ENCODE results near the gene CRYBB2.
"Not testable (repeated sequence)": the region's sequence is repeated elsewhere in the genome, so short reads cannot be mapped to it uniquely, and the experiment has no call there.

Gene CRYBB2

GRCh38 chr22:25176175-25176574 lies 43.3 kb upstream of the CRYBB2 start:
- TF ChIP-seq, protein P1, sequence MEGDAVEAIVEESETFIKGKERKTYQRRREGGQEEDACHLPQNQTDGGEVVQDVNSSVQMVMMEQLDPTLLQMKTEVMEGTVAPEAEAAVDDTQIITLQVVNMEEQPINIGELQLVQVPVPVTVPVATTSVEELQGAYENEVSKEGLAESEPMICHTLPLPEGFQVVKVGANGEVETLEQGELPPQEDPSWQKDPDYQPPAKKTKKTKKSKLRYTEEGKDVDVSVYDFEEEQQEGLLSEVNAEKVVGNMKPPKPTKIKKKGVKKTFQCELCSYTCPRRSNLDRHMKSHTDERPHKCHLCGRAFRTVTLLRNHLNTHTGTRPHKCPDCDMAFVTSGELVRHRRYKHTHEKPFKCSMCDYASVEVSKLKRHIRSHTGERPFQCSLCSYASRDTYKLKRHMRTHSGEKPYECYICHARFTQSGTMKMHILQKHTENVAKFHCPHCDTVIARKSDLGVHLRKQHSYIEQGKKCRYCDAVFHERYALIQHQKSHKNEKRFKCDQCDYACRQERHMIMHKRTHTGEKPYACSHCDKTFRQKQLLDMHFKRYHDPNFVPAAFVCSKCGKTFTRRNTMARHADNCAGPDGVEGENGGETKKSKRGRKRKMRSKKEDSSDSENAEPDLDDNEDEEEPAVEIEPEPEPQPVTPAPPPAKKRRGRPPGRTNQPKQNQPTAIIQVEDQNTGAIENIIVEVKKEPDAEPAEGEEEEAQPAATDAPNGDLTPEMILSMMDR (IDR thresholded peaks at IDR 0.05), result no peak
- peaks cover 27% of the 10 kb centered on the region for H3K36me3 Mint-ChIP-seq (ENCODE audit: low read depth)
- no peak overlapping the region for H3K4me3 Mint-ChIP-seq
- DNase-seq, result no peak
- H3K27me3 Mint-ChIP-seq (ENCODE audit: low read depth, poor library complexity), result peaks cover 10% of the 10 kb centered on the region
- peaks cover 10% of the 10 kb centered on the region for H3K9me3 Mint-ChIP-seq
- H3K27ac Mint-ChIP-seq, result no peak overlapping the region
- H3K4me1 Mint-ChIP-seq, result no peaks in the 10 kb centered on the region

DNA sequence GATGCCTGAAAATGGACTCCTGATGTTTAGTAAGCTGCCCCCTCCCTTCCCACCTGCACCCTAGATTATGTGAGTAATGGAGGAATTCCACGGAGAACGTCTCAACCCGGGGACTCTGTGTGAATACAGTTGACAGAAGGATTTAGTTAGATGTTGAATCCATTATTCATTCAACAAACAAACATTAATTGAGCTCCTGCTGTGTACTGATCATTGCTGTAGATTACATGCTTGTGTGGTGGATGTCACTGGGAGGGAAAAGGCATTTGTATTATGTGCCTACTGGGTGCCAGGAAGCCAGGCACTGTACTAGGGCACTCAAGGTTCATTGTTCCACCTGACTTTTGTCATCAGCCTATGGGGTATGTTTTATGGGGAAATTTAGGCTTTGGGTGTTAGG lies 42.6 kb upstream of the CRYBB2 start:
- peaks cover 33% of the 10 kb centered on the region for H3K36me3 Mint-ChIP-seq (ENCODE audit: low read depth)
- H3K27me3 Mint-ChIP-seq (ENCODE audit: low read depth, poor library complexity), result peaks cover 10% of the 10 kb centered on the region
- H3K9me3 Mint-ChIP-seq, result peaks cover 10% of the 10 kb centered on the region
- no peak for DNase-seq
- no peaks in the 10 kb centered on the region for H3K4me1 Mint-ChIP-seq
- no peak overlapping the region for H3K4me3 Mint-ChIP-seq
- H3K27ac Mint-ChIP-seq, result no peak overlapping the region
- TF ChIP-seq, protein P1 (IDR thresholded peaks at IDR 0.05), result no peak

DNA sequence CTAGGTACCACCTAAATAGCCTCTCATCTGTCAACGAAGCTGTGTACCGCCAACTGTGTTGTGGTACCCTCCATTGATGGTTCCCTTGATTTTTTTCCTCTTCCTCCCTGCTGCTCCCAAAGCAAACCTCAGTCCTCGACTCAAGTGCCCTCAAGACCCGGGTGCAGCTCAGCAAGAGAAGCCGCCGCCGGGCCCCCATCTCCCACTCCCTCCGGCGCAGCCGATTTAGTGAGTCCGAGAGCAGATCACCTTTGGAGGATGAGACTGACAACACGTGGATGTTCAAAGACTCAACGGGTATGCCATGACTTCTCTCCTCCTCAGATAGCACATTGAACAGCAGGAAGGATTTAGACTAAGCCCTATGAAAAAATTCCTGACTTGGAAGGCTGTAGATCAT lies 42.2 kb upstream of the CRYBB2 start:
- Mint-ChIP-seq H3K36me3 (ENCODE audit: low read depth) (peaks cover 35% of the 10 kb centered on the region), H3K27me3 (ENCODE audit: low read depth, poor library complexity) (peaks cover 12% of the 10 kb centered on the region), H3K27ac (no peak overlapping the region), H3K9me3 (peaks cover 10% of the 10 kb centered on the region), H3K4me3 (no peak overlapping the region), H3K4me1 (no peaks in the 10 kb centered on the region)
- no peak for DNase-seq
- TF ChIP-seq, protein P1 (IDR thresholded peaks at IDR 0.05), result no peak

- Mint-ChIP-seq H3K4me1 (peaks cover under 1% of the 10 kb centered on the region), H3K27me3 (ENCODE audit: low read depth, poor library complexity) (peaks cover 16% of the 10 kb centered on the region), H3K9me3 (peaks cover 10% of the 10 kb centered on the region), H3K36me3 (ENCODE audit: low read depth) (peaks cover 40% of the 10 kb centered on the region), H3K27ac (no peak overlapping the region), H3K4me3 (no peak overlapping the region)
- TF ChIP-seq, protein P1 (IDR thresholded peaks at IDR 0.05), result no peak
- DNase-seq, result no peak
Measured at GRCh38 chr22:25177895-25178294, 41.5 kb upstream of the CRYBB2 start.

- peaks cover 10% of the 10 kb centered on the region for H3K9me3 Mint-ChIP-seq
- not testable (repeated sequence) for H3K4me3 Mint-ChIP-seq, H3K4me1 Mint-ChIP-seq, DNase-seq, H3K27ac Mint-ChIP-seq
- H3K27me3 Mint-ChIP-seq (ENCODE audit: low read depth, poor library complexity), result peaks cover 16% of the 10 kb centered on the region
- H3K36me3 Mint-ChIP-seq (ENCODE audit: low read depth), result peaks cover 43% of the 10 kb centered on the region
Measured at GRCh38 chr22:25178348-25178747, 41.1 kb upstream of the CRYBB2 start.

DNA sequence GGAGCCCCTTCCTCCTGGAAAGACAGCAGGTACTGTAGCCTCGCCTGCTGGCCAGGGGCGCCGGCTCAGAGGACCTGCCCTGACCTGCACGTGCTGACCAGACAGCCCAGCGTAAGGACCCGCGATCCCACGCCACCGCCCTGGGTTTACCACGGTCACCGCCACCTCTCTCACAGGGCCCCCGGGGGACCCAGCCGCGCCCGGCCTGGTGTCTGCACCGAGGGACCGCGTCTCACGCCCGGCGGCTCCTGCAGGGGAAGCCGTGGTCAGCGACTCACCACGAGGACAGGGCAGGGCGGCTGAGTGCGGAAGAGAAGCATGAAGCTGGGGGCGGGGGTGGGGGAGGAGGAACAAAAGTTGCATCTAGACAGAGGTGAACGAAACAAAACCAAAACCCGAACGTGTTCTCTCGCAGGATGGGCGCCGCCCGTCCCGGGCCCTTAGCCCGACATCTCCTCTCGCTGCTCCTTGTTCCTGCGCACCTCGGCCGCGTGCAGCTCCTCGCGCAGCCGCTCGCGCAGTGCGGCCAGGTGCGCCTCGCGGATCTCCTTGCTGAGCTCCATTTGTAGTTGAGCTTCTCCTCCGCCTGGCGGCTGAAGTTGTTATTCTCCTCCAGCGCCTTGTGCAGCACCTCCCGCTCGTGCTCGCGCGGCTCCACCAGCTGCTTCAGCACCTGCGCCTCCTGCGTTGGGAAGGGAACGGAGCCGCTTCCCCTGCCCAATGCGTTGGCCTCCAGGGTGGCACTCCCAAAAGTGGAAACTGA lies 40.4 kb upstream of the CRYBB2 start:
- peaks cover 43% of the 10 kb centered on the region for H3K36me3 Mint-ChIP-seq (ENCODE audit: low read depth)
- not testable (repeated sequence) for DNase-seq, H3K4me3 Mint-ChIP-seq, H3K4me1 Mint-ChIP-seq, H3K27ac Mint-ChIP-seq
- peaks cover 10% of the 10 kb centered on the region for H3K9me3 Mint-ChIP-seq
- peaks cover 16% of the 10 kb centered on the region for H3K27me3 Mint-ChIP-seq (ENCODE audit: low read depth, poor library complexity)

Measured in nephron progenitor cell (in vitro differentiated cells).